Nephron (organoid): ENCODE measurements around the gene SPATA25.

Source experiments
- H3K27ac Mint-ChIP-seq, 3 experiments: 2 replicates each; pipeline ENCODE4 v1.8.0; 2020; ENCODE audit warnings: mixed read lengths in 3 of 3, mild to moderate bottlenecking in 2 of 3, moderate library complexity in 1 of 3
- H3K27me3 Mint-ChIP-seq: 2 replicates; pipeline ENCODE4 v1.8.0; 2021; ENCODE audit warnings: low read depth, mild to moderate bottlenecking, moderate library complexity, mixed read lengths
- H3K36me3 Mint-ChIP-seq: 2 replicates; pipeline ENCODE4 v1.8.0; 2020; ENCODE audit warnings: low read depth, mixed read lengths
- H3K4me1 Mint-ChIP-seq: 2 replicates; pipeline ENCODE4 v1.8.0; 2020; ENCODE audit warnings: mixed read lengths
- H3K4me3 Mint-ChIP-seq, 3 experiments: 2 replicates each; pipeline ENCODE4 v1.8.0; 2020; ENCODE audit warnings: mild to moderate bottlenecking in 3 of 3, mixed read lengths in 3 of 3, moderate library complexity in 2 of 3
- H3K9me3 Mint-ChIP-seq: 2 replicates; pipeline ENCODE4 v1.8.0; 2020; ENCODE audit warnings: mixed read lengths
- CTCF ChIP-seq, 3 experiments: fragments of 200-600 bp; sonication (generic); IDR thresholded peaks; one replicate each; pipeline ENCODE4 v1.5.0; 2021; ENCODE audit warnings: antibody characterized with exemption in 3 of 3; ENCODE audit not compliant: unreplicated experiment in 3 of 3

SPATA25 gene

GRCh38 chr20:45840700-45841198, 46.7 kb downstream of the SPATA25 start:
- no peak overlapping the region for H3K27ac Mint-ChIP-seq
- H3K27me3 Mint-ChIP-seq, result no peaks in the 10 kb centered on the region
- peaks cover 25% of the 10 kb centered on the region for H3K4me1 Mint-ChIP-seq
- TF ChIP-seq CTCF (IDR thresholded peaks at IDR 0.05; ENCODE audit: unreplicated experiment in 3 of 3), result no peak
- H3K4me3 Mint-ChIP-seq, result no peak overlapping the region
- peaks cover 35% of the 10 kb centered on the region for H3K36me3 Mint-ChIP-seq
- no peaks in the 10 kb centered on the region for H3K9me3 Mint-ChIP-seq

DNA sequence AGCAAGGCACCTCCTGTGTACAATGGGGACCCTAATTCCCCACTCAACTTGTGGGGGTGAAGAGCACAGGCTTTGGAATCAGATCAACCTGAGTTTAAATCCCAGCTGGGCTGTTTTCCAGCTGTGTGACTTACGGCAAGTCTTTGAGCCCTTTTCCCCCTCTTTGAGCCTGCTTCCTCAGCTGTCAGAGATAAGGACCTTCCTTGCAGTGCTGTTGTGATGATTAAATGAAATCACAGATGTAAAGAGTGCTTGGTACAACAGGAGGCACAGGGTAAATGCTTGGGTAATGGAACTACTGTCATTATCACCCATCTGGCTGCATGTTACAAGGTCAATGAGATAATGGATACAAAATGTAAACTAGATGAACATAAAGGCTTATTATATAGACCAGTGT, 50.6 kb downstream of the SPATA25 start:
- H3K27me3 Mint-ChIP-seq, result no peaks in the 10 kb centered on the region
- TF ChIP-seq CTCF (IDR thresholded peaks at IDR 0.05; ENCODE audit: unreplicated experiment in 3 of 3), result no peak
- peaks cover 32% of the 10 kb centered on the region for H3K4me1 Mint-ChIP-seq
- peak overlapping the region; percentile 10 to 75 (median 32) for H3K4me3 Mint-ChIP-seq
- H3K36me3 Mint-ChIP-seq, result peaks cover 11% of the 10 kb centered on the region
- H3K27ac Mint-ChIP-seq, result peak overlapping the region in 2 of 3 experiments; percentile 21 to 22
- no peaks in the 10 kb centered on the region for H3K9me3 Mint-ChIP-seq
